Gastroesophageal sphincter (tissue), 3 donors: ENCODE measurements around the gene EPB41L4B.

Source experiments
- CTCF ChIP-seq, 4 experiments: fragments of 200-600 bp in 2 of 4; fragments of 450-650 bp in 2 of 4; sonication (generic) in 1 of 4; IDR thresholded peaks; one replicate each; pipeline ENCODE4 v1.5.1; 2017 to 2019; ENCODE audit warnings: antibody characterized with exemption in 4 of 4, mild to moderate bottlenecking in 2 of 4, moderate library complexity in 2 of 4
- POLR2A ChIP-seq, 2 donors: fragments of 450-650 bp; IDR thresholded peaks; one replicate each; pipeline ENCODE4 v1.6.1; 2017; ENCODE audit warnings: antibody characterized with exemption in 2 of 2, mild to moderate bottlenecking in 2 of 2, moderate library complexity in 1 of 2

- TF ChIP-seq CTCF (IDR thresholded peaks at IDR 0.05) (no peak), POLR2A (IDR thresholded peaks at IDR 0.05) (no peak)
Observed at GRCh38 chr9:109273869-109274268, 47.0 kb downstream of the EPB41L4B start.
